HepG2 (cell line): ENCODE measurements around the gene CDT1. TPM values are rescaled to one million over a fixed set of nuclear protein-coding genes. Genes with fewer than 3 reads are reported as not detected.

Experiments used
- AKAP8 ChIP-seq: sonication (generic); formaldehyde crosslinking; IDR thresholded peaks from 2 replicates; pipeline ENCODE4 v1.5.1; 2020; ENCODE audit warnings: mild to moderate bottlenecking, missing genetic modification reagents
- ARID4A ChIP-seq: sonication (generic); formaldehyde crosslinking; IDR thresholded peaks from 2 replicates; pipeline ENCODE4 v1.5.0; 2020; ENCODE audit warnings: mild to moderate bottlenecking, missing genetic modification reagents, borderline replicate concordance
- ATF7 ChIP-seq, 2 experiments: fragments of 450-650 bp in 1 of 2; sonication (generic) in 1 of 2; formaldehyde crosslinking in 1 of 2; IDR thresholded peaks; 2 replicates each; pipeline versions ENCODE4 v1.4.0 to v1.6.1; 2016 to 2020; ENCODE audit warnings: antibody characterized with exemption in 1 of 2, mild to moderate bottlenecking in 1 of 2, missing genetic modification reagents in 1 of 2
- ATM ChIP-seq: fragments of 450-650 bp; IDR thresholded peaks from 2 replicates; pipeline ENCODE4 v1.7.1; 2017; ENCODE audit warnings: mild to moderate bottlenecking, borderline replicate concordance
- ELF3 ChIP-seq: IDR thresholded peaks from 2 replicates; pipeline ENCODE4 v1.6.1; 2016; ENCODE audit warnings: missing genetic modification reagents, missing compliant biosample characterization
- FOXC1 ChIP-seq: sonication (generic); formaldehyde crosslinking; IDR thresholded peaks from 2 replicates; pipeline ENCODE4 v1.8.0; 2022; ENCODE audit warnings: mild to moderate bottlenecking, missing genetic modification reagents, borderline replicate concordance
- HNRNPK ChIP-seq: fragments of 200-400 bp; formaldehyde crosslinking; IDR thresholded peaks from 2 replicates; pipeline ENCODE4 v1.6.1; 2018; ENCODE audit warnings: low read length, low read depth, moderate library complexity, mild to moderate bottlenecking; ENCODE audit not compliant: poor library complexity, severe bottlenecking
- HOXA7 ChIP-seq: sonication (generic); formaldehyde crosslinking; IDR thresholded peaks from 2 replicates; pipeline ENCODE4 v1.8.1; 2022; ENCODE audit warnings: mild to moderate bottlenecking, missing genetic modification reagents, moderate library complexity
- REXO4 ChIP-seq: sonication (generic); formaldehyde crosslinking; IDR thresholded peaks from 2 replicates; pipeline ENCODE4 v1.8.0; 2022; ENCODE audit warnings: missing genetic modification reagents, mild to moderate bottlenecking, borderline replicate concordance
- SCMH1 ChIP-seq: sonication (generic); formaldehyde crosslinking; IDR thresholded peaks from 2 replicates; pipeline ENCODE4 v1.9.0; 2021; ENCODE audit warnings: missing genetic modification reagents, mild to moderate bottlenecking, borderline replicate concordance
- SIN3B ChIP-seq: fragments of 150-350 bp; IDR thresholded peaks from 2 replicates; pipeline ENCODE4 v1.6.1; 2014; ENCODE audit warnings: low read length
- SMAD1 ChIP-seq: sonication (generic); formaldehyde crosslinking; IDR thresholded peaks from 2 replicates; pipeline ENCODE4 v1.4.0; 2020; ENCODE audit warnings: missing genetic modification reagents, low read depth, mild to moderate bottlenecking, borderline replicate concordance
- SNAPC5 ChIP-seq: sonication (generic); formaldehyde crosslinking; IDR thresholded peaks from 2 replicates; pipeline ENCODE4 v1.8.1; 2023; ENCODE audit warnings: mild to moderate bottlenecking, missing genetic modification reagents, borderline replicate concordance
- SPEN ChIP-seq: sonication (generic); formaldehyde crosslinking; IDR thresholded peaks from 2 replicates; pipeline ENCODE4 v1.5.1; 2020; ENCODE audit warnings: low read depth, mild to moderate bottlenecking, missing genetic modification reagents
- SRSF4 ChIP-seq: fragments of 200-400 bp; formaldehyde crosslinking; IDR thresholded peaks from one replicate; pipeline ENCODE4 v1.6.1; 2018; ENCODE audit warnings: mild to moderate bottlenecking, low read depth, low read length, moderate library complexity; ENCODE audit not compliant: poor library complexity, severe bottlenecking
- TBX2 ChIP-seq: sonication (generic); formaldehyde crosslinking; IDR thresholded peaks from 2 replicates; pipeline ENCODE4 v1.5.0; 2020; ENCODE audit warnings: missing genetic modification reagents, mild to moderate bottlenecking, borderline replicate concordance
- ZBTB8A ChIP-seq: sonication (generic); formaldehyde crosslinking; IDR thresholded peaks from 2 replicates; pipeline ENCODE4 v1.4.0; 2020; ENCODE audit warnings: mild to moderate bottlenecking, low read depth, missing genetic modification reagents, borderline replicate concordance
- ZEB1 ChIP-seq: IDR thresholded peaks from 2 replicates; pipeline ENCODE4 v1.6.1; 2012; ENCODE audit warnings: mild to moderate bottlenecking, low read depth, inconsistent platforms; ENCODE audit not compliant: insufficient replicate concordance
- ZNF530 ChIP-seq: sonication (generic); formaldehyde crosslinking; IDR thresholded peaks from 2 replicates; pipeline ENCODE4 v1.5.0; 2020; ENCODE audit warnings: low read depth, mild to moderate bottlenecking, missing genetic modification reagents
- polyA plus RNA-seq, 8 experiments: library from polyadenylated mRNA; depleted of rRNA in 3 of 8; stranded (reverse) in 7 of 8; unstranded in 1 of 8; fragments of >200 nt; fragmentation: Illumina TruSeq in 4 of 8; extraction: Trizol in 4 of 8; gene quantifications; 2 replicates each; pipeline versions ENCODE4 v1.2.1 to v1.2.3, GENCODE V29; 2011 to 2016; ENCODE audit warnings: low read depth in 4 of 8, missing spikeins in 1 of 8, mixed read lengths in 1 of 8; ENCODE audit not compliant: insufficient read depth in 1 of 8
- total RNA-seq, 5 experiments: library from RNA; depleted of rRNA; stranded (reverse); fragments of >200 nt; fragmentation: Illumina TruSeq; extraction: Trizol; gene quantifications; 2 replicates each; pipeline ENCODE4 v1.2.3, GENCODE V29; 2016; ENCODE audit warnings: low read depth in 1 of 5
- TF ChIP-seq, protein P1 (sequence below): sonication (generic); formaldehyde crosslinking; IDR thresholded peaks from 2 replicates; pipeline ENCODE4 v1.4.0; 2020; ENCODE audit warnings: missing genetic modification reagents

The CDT1 gene
- total and polyA plus RNA-seq, 2 of the 13 experiments (the other 11 are each of a cell fraction or from before 2014, with no cell fraction given): 23.1 to 23.8 TPM

DNA sequence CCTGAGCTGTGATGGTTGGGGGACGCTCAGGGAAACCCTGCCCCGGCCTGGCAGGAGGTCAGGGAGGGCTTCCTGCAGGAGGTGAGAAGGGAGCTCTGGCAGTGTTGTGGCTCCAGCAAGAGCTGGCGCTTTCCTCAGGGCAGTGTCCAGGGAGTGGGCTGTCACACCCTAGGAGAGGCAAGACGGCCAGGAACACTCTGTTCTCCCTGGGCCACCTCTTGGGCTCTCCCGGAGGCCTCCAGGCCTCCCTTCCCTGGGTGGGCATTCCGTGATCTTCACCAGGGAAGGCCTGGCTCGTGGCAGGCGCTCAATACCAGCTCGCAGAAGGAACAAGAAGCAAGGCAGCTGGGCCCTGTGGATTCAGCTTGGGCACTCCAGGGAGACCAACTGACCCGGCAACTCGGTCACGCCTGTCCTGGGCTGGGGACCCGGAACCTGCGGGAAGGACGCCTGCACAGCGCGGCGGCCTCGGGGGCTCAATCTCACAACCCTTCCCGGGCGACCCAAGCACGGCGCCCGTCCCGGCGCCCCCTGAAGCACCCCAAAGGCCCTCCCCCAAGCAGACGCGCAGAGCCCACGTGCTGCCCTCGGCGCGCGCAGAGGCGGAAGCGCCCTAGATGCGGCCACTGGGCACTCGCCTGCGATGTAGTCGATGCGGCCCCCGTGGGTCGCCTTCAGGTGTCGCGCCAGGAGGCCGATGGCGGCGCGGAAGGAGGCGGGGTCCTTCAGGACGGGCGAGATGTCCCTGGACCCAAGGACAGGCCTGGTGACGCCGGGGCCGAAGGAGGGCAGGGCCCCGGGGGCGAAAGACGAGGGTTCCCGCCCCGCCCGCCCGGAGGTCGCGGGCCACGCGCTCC lies 7.6 kb downstream of the CDT1 start (continued):
- TF ChIP-seq ARID4A (CRISPR knock-in tag): no peak; the same call in 1 of the 2 replicates
- TF ChIP-seq SPEN (CRISPR knock-in tag): peak; percentile 63; the same call in 1 of the 2 replicates
- peak; percentile 75 for TF ChIP-seq HNRNPK
- TF ChIP-seq SRSF4: no peak
- no peak for TF ChIP-seq AKAP8 (CRISPR knock-in tag)
- TF ChIP-seq ZBTB8A: peak; percentile 90
- TF ChIP-seq ATM: no peak
- peak; percentile 44; the same call in 1 of the 2 replicates for TF ChIP-seq REXO4
- no peak for TF ChIP-seq ZNF530 (CRISPR knock-in tag)
- TF ChIP-seq ATF7 (IDR thresholded peaks at IDR 0.05): no peak
- TF ChIP-seq ATF7 (CRISPR knock-in tag; IDR thresholded peaks at IDR 0.05): 0 out of 2 replicates have a peak, but pooled peaks have one; percentile 53
- TF ChIP-seq SIN3B: no peak
- no peak for TF ChIP-seq SCMH1
- TF ChIP-seq ELF3 (CRISPR knock-in tag): peak; percentile 58
- TF ChIP-seq SMAD1 (CRISPR knock-in tag): no peak; the same call in 1 of the 2 replicates
- peak; percentile 36; the same call in 1 of the 2 replicates for TF ChIP-seq TBX2
- no peak for TF ChIP-seq SNAPC5 (CRISPR knock-in tag)
- peak; percentile 78; the same call in 1 of the 2 replicates for TF ChIP-seq FOXC1 (CRISPR knock-in tag)
- 0 out of 2 replicates have a peak, but pooled peaks have one; percentile 27 for TF ChIP-seq HOXA7 (CRISPR knock-in tag)
- TF ChIP-seq, protein P1, sequence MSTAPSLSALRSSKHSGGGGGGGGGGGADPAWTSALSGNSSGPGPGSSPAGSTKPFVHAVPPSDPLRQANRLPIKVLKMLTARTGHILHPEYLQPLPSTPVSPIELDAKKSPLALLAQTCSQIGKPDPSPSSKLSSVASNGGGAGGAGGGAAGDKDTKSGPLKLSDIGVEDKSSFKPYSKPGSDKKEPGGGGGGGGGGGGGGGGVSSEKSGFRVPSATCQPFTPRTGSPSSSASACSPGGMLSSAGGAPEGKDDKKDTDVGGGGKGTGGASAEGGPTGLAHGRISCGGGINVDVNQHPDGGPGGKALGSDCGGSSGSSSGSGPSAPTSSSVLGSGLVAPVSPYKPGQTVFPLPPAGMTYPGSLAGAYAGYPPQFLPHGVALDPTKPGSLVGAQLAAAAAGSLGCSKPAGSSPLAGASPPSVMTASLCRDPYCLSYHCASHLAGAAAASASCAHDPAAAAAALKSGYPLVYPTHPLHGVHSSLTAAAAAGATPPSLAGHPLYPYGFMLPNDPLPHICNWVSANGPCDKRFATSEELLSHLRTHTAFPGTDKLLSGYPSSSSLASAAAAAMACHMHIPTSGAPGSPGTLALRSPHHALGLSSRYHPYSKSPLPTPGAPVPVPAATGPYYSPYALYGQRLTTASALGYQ (CRISPR knock-in tag): peak; percentile 6; the same call in 1 of the 2 replicates
- TF ChIP-seq ZEB1: no peak
